Measurements from ENCODE around the gene APOL3.
A peak's percentile ranks its signal among the peaks of the same experiment; 100 is the strongest.
"Not testable (repeated sequence)": the region's sequence is repeated elsewhere in the genome, so short reads cannot be mapped to it uniquely, and the experiment has no call there.

APOL3 gene

GRCh38 chr22:36163497-36163896 lies 2.9 kb upstream of the APOL3 start:
- H3K27ac ChIP-seq, result no peak overlapping the region
- DNase-seq (ENCODE audit: low read depth, low spot score), result no peak

DNA sequence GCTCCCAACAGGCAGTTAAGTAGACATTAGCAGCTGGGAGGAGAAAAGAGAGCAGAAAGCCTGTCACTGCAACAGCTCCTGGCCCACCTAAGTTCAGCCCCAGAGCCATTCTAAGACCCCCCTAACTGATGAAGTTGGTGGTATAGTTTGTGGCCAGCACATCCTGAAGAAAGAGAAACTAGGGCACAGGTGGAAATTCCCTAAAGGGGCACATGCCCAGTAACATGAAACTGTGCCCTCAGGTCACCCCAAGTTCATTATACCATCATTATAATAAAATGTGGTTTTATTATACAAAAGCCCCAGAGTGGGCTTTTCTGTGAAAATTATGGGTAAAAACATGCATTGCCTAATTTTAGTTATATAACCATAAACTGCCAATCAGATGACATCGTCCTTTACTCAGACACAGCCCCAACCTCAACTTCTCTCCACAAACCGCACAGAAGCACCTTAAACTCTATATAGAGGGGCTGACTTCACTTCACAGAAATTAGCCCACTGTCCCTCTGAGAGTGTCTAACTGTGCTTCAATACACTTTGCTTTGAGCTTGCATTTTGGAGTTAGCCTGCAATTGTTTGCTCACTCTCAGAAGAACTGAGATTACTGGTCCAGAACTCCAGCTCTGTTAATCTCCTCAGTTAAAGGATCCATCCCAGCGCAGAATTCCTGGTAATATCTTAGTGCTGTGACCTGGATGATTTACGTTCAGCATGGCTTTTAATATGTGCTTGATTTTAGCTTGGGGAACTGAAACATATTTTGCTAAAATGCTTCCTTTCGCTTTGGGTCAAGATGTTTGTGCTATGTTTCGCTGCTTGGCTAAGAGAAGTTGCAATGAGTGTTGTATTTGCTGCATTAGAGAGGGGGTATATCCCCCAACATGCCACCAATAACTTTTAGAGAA lies 1.8 kb upstream of the APOL3 start:
- no peak overlapping the region for H3K27ac ChIP-seq
- no peak for DNase-seq (ENCODE audit: low read depth, low spot score)

DNA sequence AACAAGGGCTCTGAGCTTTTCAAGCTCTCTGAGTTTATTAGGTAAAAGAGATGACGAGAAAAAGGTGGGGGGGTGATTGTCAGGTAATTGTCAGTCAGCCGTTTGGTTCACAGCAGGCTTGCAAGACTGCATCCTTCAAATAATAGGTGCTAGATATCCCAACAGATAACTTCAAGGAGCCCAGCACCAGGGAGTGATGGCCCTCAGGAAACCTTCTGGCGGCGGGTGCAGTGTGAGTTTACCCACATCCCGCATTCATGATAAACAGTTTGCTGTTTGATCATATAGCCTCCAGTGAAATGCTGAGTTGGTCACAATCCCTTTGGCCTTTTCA lies 1.2 kb upstream of the APOL3 start:
- DNase-seq (ENCODE audit: low read depth, low spot score); H3K27ac ChIP-seq: not testable (repeated sequence)

DNA sequence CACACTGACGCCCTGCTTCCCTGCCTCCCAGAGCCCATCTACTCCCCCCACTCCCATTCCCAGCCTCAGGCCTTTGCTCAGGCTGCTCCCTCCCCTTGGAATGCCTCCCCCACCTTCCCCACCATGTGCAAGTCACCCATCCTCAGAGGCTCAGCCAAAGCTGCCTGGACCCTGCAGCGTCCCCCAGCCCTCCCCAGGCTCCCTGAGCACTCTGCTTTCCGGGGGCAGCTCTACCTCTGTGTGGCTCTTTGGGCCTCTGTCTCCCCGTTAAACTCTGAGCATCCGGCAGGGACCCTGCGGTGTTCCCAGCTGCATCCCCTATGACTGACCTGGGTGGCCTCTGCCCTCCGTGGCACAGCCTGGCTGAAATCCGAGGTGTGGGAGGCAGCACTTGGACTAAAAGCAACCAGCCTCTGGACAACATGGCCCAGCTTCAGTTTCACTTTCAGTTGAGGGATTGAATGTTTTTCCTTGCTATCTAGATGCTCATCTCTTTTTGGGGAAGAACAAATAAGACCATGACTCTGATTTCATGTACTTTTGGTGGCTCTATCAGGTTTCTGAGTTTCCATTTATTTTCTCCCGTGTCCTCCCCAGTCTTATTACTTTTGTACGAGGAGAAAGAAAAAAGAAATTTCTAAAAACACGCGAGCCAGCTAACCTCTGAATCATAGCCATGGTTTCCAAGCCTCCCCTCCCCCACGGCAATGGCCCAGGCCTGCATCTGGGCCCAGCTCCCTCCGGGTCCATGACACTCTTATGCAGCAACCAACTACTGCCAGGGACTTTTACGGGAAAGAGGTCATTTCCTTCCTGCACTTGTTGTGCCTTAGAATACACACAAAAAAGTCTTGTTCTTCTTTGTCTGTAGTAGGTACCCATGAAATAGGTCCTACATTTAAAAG lies 3.8 kb downstream of the APOL3 start:
- H3K27ac ChIP-seq, result peak overlapping the region; percentile 40
- no peak for DNase-seq (ENCODE audit: low read depth, low spot score)

GRCh38 chr22:36156119-36156514 lies 4.4 kb downstream of the APOL3 start:
- no peak for DNase-seq (ENCODE audit: low read depth, low spot score)

GRCh38 chr22:36155702-36156101 lies 4.9 kb downstream of the APOL3 start:
- no peak for DNase-seq (ENCODE audit: low read depth, low spot score)
- no peak overlapping the region for H3K27ac ChIP-seq

More at GRCh38 chr22:36156119-36156514, 4.4 kb downstream of the APOL3 start:
- peak overlapping the region; percentile 40 for H3K27ac ChIP-seq

DNA sequence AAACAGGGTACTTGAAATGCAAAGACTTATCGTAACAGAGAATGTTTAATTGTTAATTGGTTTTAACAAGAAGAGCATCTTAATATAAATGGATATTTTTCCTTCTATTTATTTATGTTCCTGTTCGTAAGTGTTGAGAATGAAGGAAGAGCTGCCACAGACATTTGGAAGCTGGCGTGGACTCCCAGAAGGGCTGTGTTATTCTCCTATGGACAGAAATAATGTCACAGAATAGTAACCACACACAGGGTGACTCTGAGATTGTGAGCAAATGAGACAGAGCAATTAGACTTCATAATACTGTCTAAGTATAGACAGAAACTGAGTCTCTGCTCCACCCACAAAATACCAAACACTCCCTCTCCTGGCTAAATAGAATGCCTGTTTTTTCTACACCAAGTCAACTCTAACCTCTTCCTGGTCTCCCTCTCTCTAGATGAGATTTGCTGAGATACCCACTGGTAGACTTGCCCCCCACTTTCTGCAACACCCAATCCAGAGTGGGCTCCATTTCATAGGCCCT lies 6.1 kb downstream of the APOL3 start:
- no peak for DNase-seq (ENCODE audit: low read depth, low spot score)
- no peak overlapping the region for H3K27ac ChIP-seq

DNA sequence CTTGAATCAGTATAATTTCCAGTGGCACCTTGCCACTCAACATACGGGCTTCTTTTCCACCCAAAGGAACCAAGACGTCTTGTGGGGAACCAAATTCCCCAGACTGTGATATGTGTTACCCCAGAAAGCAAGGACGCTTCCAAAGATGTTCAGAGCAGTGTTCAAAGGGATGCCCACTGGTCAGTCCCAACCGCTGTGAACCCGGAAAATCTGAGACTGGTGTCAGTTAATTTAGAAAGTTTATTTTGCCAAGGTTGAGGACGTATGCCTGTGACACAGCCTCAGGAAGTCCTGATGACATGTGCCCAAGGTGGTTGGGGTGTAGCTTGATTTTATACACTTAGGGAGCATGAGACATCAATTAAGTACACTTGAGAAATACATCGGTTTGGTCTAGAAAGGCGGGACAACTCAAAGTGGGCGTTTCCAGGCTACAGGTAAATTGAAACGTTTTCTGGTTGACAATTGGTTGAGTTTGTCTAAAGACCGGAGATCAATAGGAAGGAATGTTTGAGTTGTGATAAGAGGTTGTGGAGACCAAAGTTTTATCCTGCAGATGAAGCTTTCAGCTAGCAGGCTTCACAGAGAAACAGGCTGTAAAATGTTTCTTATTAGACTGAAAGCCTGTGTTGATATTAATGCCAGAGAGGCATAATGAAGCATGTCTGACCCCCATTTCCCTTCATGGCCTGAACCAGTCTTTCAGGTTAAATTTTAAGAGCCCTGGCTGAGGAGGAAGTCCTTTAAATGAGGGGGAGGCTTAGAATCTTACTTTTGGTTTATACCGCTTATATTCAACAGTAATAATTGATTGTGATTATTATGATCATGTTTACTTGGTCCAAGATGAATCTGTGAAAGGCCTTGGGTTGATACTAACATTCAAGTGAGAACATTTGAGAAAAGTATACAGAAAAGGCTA lies 6.8 kb downstream of the APOL3 start:
- no peak overlapping the region for H3K27ac ChIP-seq
- DNase-seq (ENCODE audit: low read depth, low spot score), result no peak

DNA sequence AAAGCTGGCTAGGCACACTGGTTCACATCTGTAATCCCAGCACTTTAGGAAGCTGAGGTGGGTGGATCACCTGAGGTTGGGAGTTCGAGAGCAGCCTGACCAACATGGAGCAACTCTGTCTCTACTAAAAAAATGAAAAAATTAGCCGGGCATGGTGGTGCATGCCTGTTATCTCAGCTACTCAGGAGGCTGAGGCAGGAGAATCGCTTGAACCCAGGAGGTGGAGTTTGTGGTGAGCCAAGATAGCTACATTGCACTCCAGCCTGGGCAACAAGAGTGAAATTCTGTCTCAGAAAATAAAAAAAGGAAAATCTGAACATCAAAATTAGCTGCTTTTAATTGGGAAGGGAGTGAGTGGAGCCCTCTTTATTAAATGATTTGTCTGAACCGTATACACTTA lies 7.7 kb downstream of the APOL3 start:
- not testable (repeated sequence) for H3K27ac ChIP-seq; DNase-seq (ENCODE audit: low read depth, low spot score)

DNA sequence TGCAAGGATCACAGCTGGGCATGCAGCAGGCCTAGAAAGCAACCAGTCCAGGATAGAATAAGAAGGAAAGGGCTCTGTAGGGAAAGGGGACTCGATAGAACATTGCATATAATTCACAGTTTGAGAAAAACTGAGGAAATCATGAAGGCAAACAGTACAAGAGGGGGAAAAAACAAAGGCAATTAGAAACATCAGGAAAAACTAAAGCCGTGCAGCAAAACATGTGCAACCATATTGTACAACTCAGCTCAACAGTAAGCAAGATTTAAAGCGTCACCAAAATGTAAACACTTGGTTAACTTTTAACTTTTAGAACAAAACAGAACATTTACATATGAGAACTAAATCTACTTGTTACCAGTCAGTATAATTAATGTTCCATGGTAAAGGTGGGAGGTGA lies 8.5 kb downstream of the APOL3 start:
- DNase-seq (ENCODE audit: low read depth, low spot score), result no peak
- no peak overlapping the region for H3K27ac ChIP-seq

DNA sequence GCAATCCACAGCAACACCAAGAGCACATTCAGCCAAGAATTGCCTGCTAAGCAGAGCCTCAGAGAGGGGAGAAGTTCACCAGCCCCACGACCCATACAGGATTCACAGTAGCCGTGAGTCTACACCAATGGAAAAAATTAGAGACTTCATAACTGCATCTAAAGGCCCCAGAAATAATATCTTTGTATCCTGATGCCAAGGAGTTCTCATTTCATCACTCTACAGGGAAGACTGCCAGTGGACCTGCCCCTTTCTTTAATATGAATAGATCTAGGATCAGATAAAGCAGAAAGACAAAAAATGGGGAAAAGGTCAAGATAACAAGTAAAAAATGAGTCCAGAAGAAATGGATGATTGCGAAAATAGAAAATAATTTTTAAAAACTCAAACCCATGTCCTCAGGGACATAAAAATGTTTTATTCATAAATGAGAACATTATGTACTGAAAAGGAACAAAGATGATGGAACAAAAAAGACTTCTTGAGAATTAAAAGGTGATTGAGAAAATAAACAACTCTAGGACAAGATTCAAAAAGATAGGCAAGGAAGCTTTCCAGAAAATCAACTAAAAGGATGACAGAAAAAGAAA lies 9.5 kb downstream of the APOL3 start:
- no peak overlapping the region for H3K27ac ChIP-seq
- no peak for DNase-seq (ENCODE audit: low read depth, low spot score)

GRCh38 chr22:36149441-36149840 lies 11.1 kb downstream of the APOL3 start:
- H3K27ac ChIP-seq, result no peak overlapping the region
- no peak for DNase-seq (ENCODE audit: low read depth, low spot score)

DNA sequence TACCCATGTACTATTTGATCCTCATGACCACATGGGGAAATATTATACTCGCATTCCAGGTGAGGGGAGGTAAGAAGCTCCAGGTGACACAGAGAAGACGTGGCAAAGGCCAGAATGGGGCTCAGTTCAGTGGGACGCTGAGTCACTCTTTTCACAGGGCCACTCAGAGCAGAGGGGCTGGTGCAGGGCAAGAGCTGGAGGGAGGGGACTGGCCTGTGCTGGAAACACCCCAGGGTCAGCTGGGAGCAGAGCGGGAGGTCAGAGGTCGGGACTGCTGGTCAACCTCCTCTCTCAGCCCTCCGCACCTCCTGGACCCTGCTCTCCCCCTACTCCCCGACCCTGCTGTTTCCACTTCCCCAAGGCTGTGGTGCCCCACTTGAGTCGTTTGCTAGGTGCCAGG lies 12.1 kb downstream of the APOL3 start:
- no peak for DNase-seq (ENCODE audit: low read depth, low spot score)
- H3K27ac ChIP-seq, result no peak overlapping the region

GRCh38 chr22:36147196-36147791 lies 13.3 kb downstream of the APOL3 start:
- DNase-seq (ENCODE audit: low read depth, low spot score), result no peak
- H3K27ac ChIP-seq, result no peak overlapping the region

GRCh38 chr22:36145881-36146280 lies 14.7 kb downstream of the APOL3 start:
- no peak for DNase-seq (ENCODE audit: low read depth, low spot score)
- H3K27ac ChIP-seq, result no peak overlapping the region

DNA sequence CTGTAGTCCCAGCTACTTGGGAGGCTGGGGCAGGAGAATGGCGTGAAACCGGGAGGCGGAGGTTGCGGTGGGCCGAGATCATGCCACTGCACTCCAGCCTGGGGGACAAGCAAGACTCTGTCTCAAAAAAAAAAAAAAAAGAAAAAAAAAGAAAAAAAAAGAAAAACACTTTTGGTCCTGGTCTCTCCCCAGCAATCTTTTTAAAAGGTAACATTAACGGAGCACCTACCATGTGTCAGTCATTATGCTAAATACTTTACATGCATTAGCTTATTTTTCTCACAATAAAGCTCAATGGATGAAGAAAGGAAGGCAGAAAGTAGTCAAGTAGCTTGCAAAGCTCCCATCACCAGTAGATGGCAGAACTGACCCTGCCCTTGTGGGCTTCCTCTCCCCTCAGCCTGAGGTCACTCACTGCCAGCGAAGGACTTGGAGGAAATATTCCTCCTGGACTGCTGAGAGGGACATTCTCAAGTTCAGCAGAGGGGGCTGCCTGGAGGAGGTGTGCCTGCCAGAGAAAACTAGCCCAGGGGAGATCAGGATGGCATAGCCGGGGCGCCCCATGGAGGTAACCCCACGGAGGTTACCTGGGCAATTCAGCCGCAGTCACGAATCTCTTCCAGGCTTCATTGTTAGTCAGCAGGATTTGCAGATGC lies 15.5 kb downstream of the APOL3 start:
- DNase-seq (ENCODE audit: low read depth, low spot score), result no peak

DNA sequence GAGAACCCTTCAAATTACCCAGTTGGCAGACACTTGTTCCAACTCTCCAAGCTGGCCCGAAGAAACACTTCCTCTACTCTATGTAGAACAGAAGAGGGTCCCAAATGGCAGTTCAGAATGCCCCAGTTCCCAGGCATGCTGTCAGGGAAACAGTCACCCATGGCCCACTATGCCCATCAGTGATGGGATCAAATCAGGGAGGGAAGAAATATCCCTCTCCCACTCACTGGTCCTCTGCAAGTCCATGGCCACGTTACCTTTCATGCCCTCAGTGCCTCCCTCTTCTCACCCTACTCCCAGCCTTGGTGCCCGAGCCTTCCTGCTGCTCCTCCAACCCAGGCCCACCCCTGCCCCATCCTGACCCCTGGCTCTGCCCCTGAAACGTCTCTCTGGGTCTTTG lies 16.6 kb downstream of the APOL3 start:
- no peak for DNase-seq (ENCODE audit: low read depth, low spot score)
- no peak overlapping the region for H3K27ac ChIP-seq

More for the DNA sequence above, 15.5 kb downstream of the APOL3 start:
- no peak overlapping the region for H3K27ac ChIP-seq

DNA sequence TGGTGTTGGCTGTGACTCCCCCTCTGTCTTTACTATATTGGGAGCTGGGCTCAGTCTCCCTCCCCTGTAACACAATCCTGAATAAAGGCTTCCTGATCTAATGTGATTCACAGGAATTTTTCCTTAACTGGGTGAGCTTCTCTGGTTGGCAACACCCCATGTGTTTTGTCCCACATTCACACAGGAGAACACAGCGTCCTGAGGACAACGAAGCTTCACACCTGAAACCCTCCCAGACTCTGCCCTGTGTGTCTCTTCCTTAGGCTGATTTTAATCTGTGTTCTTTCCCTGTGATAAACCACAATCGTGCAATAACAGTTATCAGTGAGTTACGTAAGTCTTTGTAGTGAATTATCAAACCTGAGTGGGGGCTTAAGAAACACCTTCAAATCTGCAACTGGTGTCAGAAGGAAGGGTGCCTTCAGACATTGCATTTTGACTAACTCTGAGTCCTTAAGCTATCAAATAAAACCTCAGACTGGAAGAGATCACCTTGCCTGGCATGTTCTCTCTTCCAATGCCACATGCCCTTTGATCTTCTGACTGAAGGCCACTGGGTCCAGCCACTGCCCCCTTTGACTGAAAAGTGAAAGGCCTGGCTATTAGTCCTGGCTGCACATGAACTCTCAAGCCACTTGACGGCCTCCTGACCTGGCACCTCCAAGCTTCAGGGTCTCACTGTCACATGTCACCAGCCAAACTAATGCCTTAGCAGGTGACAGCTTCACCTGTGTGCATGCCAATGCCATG lies 17.3 kb downstream of the APOL3 start:
- no peak for DNase-seq (ENCODE audit: low read depth, low spot score)

More for the DNA sequence above, 17.3 kb downstream of the APOL3 start:
- no peak overlapping the region for H3K27ac ChIP-seq
